WTC11 (cell line): ENCODE data around the gene FAM200A. TPM values are rescaled to one million over a fixed set of nuclear protein-coding genes. Genes with fewer than 3 reads are reported as not detected.

Source experiments
- AFF4 ChIP-seq: sonication (generic); formaldehyde crosslinking; IDR thresholded peaks from 2 replicates; pipeline ENCODE4 v1.8.1; 2023; ENCODE audit warnings: mild to moderate bottlenecking, missing genetic modification reagents, borderline replicate concordance
- ARID4B ChIP-seq: sonication (generic); formaldehyde crosslinking; IDR thresholded peaks from 2 replicates; pipeline ENCODE4 v1.8.0; 2023; ENCODE audit warnings: missing genetic modification reagents, mild to moderate bottlenecking, borderline replicate concordance
- ATF3 ChIP-seq: sonication (generic); formaldehyde crosslinking; conservative IDR thresholded peaks from 2 replicates; pipeline ENCODE4 v1.8.1; 2022; ENCODE audit warnings: mild to moderate bottlenecking, missing genetic modification reagents
- ATF6 ChIP-seq: sonication (generic); formaldehyde crosslinking; IDR thresholded peaks from 2 replicates; pipeline ENCODE4 v1.8.1; 2023; ENCODE audit warnings: mild to moderate bottlenecking, missing genetic modification reagents
- CREM ChIP-seq: sonication (generic); formaldehyde crosslinking; IDR thresholded peaks from 2 replicates; pipeline ENCODE4 v1.8.1; 2022; ENCODE audit warnings: mild to moderate bottlenecking, missing genetic modification reagents, moderate library complexity
- ETV6 ChIP-seq: sonication (generic); formaldehyde crosslinking; IDR thresholded peaks from 2 replicates; pipeline ENCODE4 v1.8.1; 2022; ENCODE audit warnings: mild to moderate bottlenecking, missing genetic modification reagents
- FOXK1 ChIP-seq: sonication (generic); formaldehyde crosslinking; IDR thresholded peaks from 2 replicates; pipeline ENCODE4 v1.8.0; 2022; ENCODE audit warnings: mild to moderate bottlenecking, moderate library complexity, missing genetic modification reagents
- HMGXB4 ChIP-seq: sonication (generic); formaldehyde crosslinking; IDR thresholded peaks from 2 replicates; pipeline ENCODE4 v1.8.1; 2023; ENCODE audit warnings: mild to moderate bottlenecking, moderate library complexity, missing genetic modification reagents
- NFATC4 ChIP-seq: fragments of 250-450 bp; sonication (Bioruptor Pico); IDR thresholded peaks from 2 replicates; pipeline ENCODE4 v1.9.0; 2021; ENCODE audit warnings: mild to moderate bottlenecking
- NR2C2 ChIP-seq: sonication (generic); formaldehyde crosslinking; IDR thresholded peaks from 2 replicates; pipeline ENCODE4 v1.8.0; 2022; ENCODE audit warnings: mild to moderate bottlenecking, missing genetic modification reagents
- TEAD1 ChIP-seq: sonication (generic); formaldehyde crosslinking; IDR thresholded peaks from 2 replicates; pipeline ENCODE4 v1.8.0; 2022; ENCODE audit warnings: mild to moderate bottlenecking, missing genetic modification reagents
- TEAD4 ChIP-seq: sonication (generic); formaldehyde crosslinking; IDR thresholded peaks from 2 replicates; pipeline ENCODE4 v1.8.0; 2022; ENCODE audit warnings: mild to moderate bottlenecking, missing genetic modification reagents
- USF1 ChIP-seq: sonication (generic); formaldehyde crosslinking; IDR thresholded peaks from 2 replicates; pipeline ENCODE4 v1.8.0; 2022; ENCODE audit warnings: mild to moderate bottlenecking, missing genetic modification reagents
- ZBTB21 ChIP-seq: sonication (generic); formaldehyde crosslinking; IDR thresholded peaks from 2 replicates; pipeline ENCODE4 v1.8.1; 2023; ENCODE audit warnings: mild to moderate bottlenecking, missing genetic modification reagents, borderline replicate concordance
- ZNF121 ChIP-seq: sonication (generic); formaldehyde crosslinking; IDR thresholded peaks from 2 replicates; pipeline ENCODE4 v1.8.0; 2023; ENCODE audit warnings: missing genetic modification reagents
- ZNF219 ChIP-seq: sonication (generic); formaldehyde crosslinking; IDR thresholded peaks from 2 replicates; pipeline ENCODE4 v1.8.0; 2023; ENCODE audit warnings: missing genetic modification reagents, mild to moderate bottlenecking, borderline replicate concordance
- ZNF232 ChIP-seq: sonication (generic); formaldehyde crosslinking; IDR thresholded peaks from 2 replicates; pipeline ENCODE4 v1.8.0; 2022; ENCODE audit warnings: mild to moderate bottlenecking, missing genetic modification reagents
- ZNF263 ChIP-seq: sonication (generic); formaldehyde crosslinking; IDR thresholded peaks from 2 replicates; pipeline ENCODE4 v1.8.1; 2022; ENCODE audit warnings: low read depth, mild to moderate bottlenecking, moderate library complexity, missing genetic modification reagents
- ZNF512 ChIP-seq: sonication (generic); formaldehyde crosslinking; IDR thresholded peaks from 2 replicates; pipeline ENCODE4 v1.8.1; 2022; ENCODE audit warnings: missing genetic modification reagents, borderline replicate concordance
- ZSCAN18 ChIP-seq: fragments of 250-450 bp; sonication (Bioruptor Pico); IDR thresholded peaks from 2 replicates; pipeline ENCODE4 v2.1.2; 2022; ENCODE audit warnings: mild to moderate bottlenecking, moderate library complexity
- total RNA-seq: library from RNA; stranded (reverse); gene quantifications from 3 replicates; pipeline ENCODE4 v1.2.3, GENCODE V29; 2021

Gene FAM200A
- total RNA-seq, 1 experiment from 2014 or later = 5.9 TPM

- TF ChIP-seq TEAD4 (CRISPR knock-in tag) (no peak), ARID4B (CRISPR knock-in tag) (peak; percentile 62; the same call in 1 of the 2 replicates), AFF4 (CRISPR knock-in tag) (no peak), NR2C2 (CRISPR knock-in tag) (0 out of 2 replicates have a peak, but pooled peaks have one; percentile 33), HMGXB4 (0 out of 2 replicates have a peak, but pooled peaks have one; percentile 45), TEAD1 (CRISPR knock-in tag) (peak; percentile 48), ZNF232 (CRISPR knock-in tag) (peak; percentile 75; the same call in 1 of the 2 replicates), ZNF219 (CRISPR knock-in tag) (no peak), NFATC4 (CRISPR knock-in tag) (0 out of 2 replicates have a peak, but pooled peaks have one; percentile 51), ZNF512 (CRISPR knock-in tag) (no peak), USF1 (CRISPR knock-in tag) (peak; percentile 41; the same call in 1 of the 2 replicates), ATF3 (CRISPR knock-in tag) (no peak), ZNF121 (CRISPR knock-in tag) (no peak), FOXK1 (CRISPR knock-in tag) (peak; percentile 99), ZSCAN18 (CRISPR knock-in tag) (no peak), ZNF263 (no peak), ETV6 (peak; percentile 79), CREM (CRISPR knock-in tag) (peak; percentile 96), ATF6 (CRISPR knock-in tag) (no peak), ZBTB21 (peak; percentile 96)
Measured at GRCh38 chr7:99499721-99500636, 51.9 kb downstream of the FAM200A start, which contains the start of gene ZNF394 (continued).
